NOMO-1 treated with dmso at 0.1 percent for 144 hours (cell line): ENCODE results near the gene FTO.

Experiments
- DNase-seq: peaks from one replicate; lab custom pipeline; 2025; ENCODE audit not compliant: unreplicated experiment; lab: John Stamatoyannopoulos, UW

FTO gene

DNA sequence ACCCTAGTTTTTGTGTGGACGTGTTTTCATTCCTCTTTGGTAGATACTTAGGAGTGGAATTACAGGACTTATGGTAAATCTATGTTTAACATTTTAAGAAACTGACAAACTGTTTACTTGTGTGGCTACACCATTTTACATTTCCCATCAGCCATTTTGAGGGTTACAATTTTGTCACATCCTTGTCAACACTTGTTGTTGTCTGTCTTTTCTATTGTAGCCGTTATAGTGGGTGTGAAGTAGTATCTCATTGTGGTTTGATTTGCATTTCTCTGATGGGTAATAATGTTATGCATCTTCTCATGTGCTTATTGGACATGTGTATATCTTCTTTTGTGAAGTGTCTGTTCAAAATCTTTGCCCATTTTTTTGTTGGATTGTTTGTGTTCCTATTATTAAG, 4.5 kb downstream of the FTO start:
- DNase-seq = no peak

DNA sequence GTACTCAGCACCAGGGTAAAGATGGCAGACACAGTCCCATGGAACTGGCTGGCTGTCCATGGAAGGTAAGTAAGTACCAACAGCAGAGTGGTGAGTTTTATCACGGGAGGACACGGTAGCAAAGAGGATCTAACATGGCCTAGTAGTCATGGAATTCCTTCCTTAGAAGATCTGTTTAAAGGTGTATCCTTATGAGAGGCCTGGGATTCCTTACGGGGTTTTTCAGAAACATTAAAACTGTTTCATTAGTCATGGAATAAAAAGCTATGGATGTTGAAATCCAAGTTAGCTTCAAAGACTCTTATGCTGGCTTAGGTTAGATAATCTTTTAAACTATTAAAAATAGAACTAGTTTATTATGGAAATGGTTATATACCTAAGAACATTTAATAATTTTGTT, 7.4 kb downstream of the FTO start:
- DNase-seq = no peak

DNA sequence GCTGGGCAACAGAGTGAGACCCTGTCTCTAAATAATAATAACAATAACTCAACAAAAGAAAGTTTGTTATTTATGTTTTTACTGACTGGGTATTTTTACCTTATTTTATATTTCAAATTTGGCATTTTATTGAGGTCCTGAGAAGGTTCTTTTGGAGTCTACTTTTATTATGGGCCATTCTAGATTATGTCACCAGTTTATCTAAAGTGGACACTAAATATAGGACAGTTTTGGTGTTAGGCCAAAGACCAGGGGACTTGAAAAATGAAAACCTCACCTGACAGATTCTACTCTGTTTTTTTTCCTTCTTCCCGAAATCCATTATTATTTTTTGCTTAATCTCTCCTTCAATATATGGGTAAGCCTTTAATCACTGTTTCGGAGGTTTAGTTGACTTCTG, 8.1 kb downstream of the FTO start:
- DNase-seq = no peak

DNA sequence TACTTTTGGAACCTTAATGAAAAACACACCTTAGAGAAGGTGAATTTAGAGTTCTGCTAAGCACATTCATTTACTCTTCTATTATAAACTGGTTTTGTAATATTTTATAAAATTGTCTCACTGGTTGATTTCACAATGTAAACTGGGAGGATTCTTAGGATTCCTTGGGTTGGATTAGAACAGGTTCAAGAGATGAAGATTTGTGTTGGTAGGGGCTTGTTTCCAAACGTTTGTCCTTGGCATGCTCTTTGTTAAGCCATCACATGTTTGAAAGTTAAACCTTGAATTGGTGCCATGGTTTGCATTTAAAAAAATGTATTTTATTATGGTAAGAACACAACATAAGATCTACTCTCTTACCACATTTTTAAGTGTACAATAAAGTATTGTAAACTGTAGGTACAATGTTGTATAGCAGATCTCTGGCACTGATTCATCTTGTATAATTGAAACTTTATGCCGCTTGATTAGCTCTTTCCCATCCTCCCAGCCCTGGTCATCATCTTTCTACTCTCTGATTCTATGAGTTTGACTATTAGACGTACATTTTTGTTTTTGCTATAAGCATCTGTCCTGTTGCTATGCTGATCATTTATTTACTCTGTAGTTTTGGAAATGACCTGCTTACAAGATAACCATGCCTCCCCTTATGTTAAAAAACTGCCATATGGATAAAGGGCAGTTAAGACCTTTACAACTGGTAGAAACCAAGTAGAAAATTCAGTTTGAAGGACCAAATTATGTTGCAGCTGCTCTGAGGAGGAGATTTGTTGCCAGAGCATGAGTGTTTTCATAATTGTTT, 9.6 kb downstream of the FTO start:
- DNase-seq = no peak

DNA sequence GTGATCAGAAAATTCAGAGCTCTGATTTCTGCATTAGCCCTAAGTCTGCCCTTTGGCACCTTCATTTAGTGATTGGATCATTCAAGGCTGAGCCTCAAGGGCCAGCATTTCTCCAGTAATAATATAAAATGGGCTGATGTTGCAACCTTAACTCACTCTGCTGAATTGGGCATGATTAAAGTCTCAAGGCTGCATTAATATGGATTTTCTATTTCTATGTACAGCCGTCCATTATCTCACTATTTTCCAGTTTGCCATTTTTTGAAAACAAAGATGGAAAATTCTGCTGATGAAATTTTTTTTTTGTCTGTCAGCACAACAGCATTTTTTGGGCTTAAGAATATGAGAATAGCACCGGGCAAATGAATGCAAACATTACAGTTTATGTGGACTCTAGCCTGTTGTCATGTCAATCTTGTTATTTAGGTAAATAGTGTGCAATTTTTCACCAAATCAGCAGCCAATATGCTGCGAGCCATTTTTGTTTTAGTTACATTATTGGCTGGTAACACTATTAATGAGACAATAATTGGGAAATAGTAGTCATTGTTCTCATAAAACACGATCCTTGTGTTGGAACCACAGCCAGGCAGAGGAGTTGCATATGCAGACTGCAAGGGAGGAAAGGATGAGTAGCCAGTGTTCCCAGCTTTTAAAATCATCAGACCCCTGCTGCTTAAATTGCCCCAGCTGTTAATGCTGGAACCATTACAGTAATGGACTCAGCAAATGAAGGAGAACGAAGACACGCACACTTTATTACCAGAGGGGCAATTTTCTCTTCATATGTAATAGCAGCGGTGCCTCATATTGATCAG, 10.5 kb downstream of the FTO start:
- DNase-seq = no peak

DNA sequence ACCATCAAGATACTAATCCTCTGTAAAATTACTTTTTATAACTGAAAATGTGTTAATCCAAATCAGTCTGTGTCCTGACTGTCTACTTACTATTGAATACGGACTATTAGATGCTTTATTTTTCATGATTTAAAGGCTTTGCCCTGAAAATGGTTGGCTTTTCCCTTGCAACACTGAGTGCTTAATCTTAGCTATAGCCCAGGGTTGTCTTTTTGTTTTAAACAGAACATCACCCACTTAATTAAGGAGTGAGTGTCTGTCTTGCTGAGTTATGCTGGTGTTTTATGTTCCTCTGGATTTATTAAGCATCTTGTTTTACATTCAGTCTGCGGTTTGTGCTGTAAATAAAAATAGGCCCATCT, 11.0 kb downstream of the FTO start:
- no peak for DNase-seq

DNA sequence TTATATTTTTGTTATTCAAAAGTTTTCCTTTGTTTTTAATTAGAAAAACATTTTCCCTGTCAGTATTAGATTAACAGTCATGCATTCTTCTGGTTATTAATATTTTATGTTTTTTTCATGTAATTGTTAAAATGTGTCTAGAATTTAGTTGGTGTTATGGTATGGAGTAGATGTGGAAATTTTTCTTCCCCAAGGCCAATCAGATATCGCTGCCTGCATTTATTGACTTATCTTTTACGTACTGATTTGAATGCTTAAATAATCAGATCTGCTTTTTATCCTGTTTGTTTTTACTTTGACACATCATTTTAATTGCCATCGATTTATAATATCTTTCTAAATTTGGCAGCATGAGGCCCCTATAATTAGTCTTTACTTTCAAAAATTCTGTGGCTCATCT, 13.6 kb downstream of the FTO start:
- no peak for DNase-seq

DNA sequence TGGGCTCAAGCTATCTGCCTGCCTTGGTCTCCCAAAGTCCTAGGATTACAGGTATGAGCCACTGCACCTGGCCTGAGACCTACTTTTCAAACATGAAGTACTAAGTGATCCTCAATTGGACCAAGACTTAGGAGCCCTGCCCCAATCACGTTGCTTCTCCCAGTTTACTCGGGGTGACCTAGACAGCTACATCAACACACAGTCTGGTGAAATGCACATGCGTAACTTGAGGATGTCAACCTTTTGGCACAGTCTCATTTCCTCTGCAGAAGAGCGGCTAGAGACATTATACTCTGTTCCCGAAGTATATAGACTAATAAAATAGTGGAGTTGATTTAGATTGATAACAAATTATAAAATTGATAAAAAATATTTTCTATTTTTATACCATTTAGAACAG, 17.1 kb downstream of the FTO start:
- no peak for DNase-seq

DNA sequence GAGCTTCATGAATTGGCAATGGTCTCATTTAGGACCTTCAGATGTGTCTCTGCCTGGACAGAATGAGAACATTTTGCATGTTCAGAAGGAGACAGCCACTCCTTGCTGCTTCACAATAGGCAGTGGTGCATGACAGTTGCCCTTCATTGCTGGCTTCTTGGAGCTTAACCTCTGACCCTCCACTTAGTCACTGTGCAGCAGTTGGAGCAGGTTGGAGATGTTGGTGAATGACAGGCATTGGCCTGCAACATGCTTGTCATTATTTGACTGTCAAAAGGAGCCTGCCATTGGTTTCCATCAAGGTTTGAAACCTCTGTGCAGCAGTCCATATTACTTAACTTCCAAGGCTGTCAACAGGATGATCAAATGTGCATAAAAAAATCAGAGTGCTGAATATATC, 22.7 kb downstream of the FTO start:
- no peak for DNase-seq

DNA sequence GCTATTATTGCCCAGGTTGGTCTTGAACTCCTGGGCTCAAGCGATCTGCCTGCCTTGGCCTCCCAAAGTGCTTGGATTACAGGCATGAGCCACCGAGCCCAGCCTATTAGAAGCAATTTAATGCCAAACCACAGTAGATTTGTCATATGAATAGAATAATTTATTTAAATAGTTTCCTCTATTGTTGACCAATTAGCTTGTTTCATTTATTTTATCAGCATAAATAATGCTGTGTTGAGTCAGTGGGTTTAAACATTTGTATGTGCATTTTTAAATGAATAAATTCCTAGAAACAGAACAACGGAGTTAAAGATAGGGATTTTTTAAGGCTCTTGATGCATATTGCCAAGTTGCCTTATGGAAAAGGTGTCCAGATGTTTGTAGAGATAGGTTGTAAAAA, 26.7 kb downstream of the FTO start:
- DNase-seq = no peak

DNA sequence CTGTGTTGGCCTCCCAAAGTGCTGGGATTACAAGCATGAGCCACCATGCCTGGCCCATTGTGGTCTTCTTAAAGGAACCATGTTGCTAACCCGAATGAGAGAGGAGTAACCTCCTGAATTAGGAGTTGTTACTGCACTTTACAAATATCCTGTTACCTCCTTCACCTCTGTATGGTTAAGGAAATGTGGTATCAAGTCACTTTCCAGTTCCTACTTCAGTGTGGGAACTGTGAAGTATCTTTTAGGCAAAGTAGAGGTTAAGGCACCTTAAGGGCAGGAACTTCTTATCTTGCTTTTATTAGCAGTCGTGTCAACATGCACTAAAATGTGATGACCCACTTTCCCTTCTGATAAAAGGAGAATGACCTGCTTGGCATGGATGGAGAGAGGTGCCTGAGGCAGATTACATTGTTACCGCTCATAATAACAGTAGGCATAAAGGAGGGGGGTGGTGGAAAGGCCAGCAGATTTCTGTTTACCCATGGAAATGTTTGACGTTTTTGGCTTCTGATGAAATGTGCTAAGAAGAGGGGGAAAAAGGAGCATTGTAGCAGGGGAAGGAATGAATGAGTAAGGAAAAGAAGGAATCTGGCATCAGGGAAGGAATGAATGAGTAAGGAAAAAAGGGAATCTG, 28.5 kb downstream of the FTO start:
- DNase-seq = no peak

DNA sequence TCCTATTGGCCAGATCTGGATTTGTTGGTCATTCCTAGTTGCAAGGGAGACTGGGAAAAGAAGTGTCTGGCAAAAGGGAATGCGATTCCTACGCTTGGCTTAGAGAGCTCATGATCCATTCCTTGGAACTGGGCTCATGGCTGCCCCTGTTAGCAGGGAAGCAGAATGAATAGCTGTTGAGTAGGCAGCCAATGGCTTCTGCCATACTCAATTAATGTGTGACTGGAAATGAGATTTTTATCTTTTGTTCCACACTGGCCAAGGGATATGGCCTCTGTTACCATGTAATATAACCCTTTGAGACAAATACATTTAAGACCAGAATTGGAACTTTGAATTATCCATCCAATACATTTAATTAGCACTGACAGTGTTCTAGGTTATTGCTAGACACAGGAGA, 31.0 kb downstream of the FTO start:
- DNase-seq = no peak

DNA sequence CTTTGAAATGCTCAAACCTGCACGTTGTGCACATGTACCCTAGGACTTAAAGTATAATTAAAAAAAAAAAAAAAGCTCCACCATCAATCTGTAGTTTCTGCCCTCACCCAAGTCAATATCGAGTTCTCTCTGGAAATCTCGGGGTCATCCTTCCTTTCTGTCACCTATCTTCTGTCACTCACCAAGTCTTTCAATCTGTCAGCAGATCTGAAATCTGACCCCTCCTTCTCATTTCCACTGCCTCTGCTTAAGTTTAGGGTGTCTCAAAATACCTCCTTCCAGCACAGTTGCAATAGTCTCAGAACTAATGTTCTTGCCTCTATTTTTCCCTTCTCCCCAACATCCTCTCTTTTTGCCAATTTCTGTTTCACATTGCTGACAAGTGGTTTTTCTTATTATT, 32.3 kb downstream of the FTO start:
- DNase-seq = no peak

DNA sequence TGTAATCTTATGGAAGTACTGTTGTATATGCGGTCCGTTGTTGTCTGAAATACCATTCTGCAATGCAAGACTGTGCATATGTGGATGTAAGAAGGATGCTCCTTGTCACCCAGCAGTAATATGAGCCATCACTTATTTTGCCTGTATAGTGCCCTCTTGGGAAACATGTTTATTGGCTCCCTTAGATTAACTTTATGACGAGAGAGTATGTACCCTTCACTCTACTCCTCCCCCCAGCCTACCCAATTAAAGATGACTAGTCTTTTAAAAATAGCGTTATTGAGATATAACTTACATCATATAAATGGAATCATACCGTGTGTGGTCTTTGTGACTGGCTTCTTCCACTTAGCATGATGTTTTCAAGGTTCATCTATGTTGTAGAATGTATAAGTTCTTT, 33.6 kb downstream of the FTO start:
- no peak for DNase-seq

DNA sequence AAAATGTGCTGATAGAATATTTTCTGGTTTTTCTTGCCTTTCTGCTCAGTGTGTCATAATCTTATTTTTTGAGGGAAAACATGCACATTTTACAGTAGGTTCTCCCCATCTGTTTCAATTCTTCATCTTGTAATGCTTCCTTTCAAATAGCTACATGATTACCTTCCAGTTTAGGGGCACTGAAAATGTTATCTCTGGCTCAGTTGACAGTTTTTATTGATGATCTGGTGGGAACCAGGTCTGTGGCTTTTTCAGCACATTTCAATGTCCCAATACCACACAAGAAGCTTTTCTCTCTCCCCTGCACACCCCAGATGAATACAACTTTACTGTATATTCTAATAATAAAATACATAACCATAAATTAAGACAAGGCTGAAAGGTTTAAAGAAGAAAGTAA, 36.5 kb downstream of the FTO start:
- no peak for DNase-seq

DNA sequence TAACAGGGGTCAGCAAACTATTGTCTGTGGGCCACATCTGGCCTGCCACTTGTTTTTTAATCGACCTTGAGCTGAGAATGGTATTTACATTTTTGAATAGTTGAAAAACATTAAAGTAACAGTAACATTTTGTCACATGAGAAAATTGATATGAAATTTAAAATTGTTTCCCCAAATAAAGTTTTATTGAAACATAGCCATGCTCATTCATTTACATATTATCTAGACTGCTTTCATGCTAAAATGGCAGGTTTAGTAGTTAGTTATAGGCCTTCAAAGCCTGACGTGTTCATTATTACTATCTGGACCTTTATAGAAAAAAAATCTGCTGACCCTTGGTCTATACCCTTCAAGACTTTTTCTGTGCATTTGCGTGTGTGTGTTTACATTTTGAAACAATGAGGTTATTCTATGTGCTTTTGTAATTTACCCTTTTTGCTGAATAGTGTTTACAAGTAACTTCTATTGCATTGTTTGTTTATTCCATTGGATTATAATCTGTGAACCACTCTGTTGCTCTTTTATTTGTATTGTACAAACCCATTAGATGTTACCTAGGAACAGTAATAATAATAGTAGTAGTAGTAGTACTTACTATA, 37.1 kb downstream of the FTO start:
- DNase-seq = no peak

DNA sequence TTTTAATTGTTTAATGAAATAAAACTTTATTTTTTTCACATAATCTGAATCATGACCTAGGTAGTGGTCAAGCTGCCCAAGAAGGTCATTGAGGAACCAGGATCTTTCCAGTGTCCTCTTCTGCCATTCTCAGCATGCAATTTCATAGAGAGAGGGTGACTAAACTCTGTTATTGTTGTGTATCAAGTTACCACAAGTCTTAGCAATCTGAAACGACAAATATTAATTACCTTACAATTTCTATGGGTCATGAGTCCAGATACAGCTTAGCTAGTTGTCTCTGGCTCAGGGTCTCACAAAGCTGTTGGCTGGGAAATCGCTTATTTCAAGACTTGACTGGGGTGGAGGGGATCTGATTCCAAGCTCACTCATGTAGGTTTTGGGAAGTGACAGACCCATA, 37.6 kb downstream of the FTO start:
- DNase-seq = no peak

DNA sequence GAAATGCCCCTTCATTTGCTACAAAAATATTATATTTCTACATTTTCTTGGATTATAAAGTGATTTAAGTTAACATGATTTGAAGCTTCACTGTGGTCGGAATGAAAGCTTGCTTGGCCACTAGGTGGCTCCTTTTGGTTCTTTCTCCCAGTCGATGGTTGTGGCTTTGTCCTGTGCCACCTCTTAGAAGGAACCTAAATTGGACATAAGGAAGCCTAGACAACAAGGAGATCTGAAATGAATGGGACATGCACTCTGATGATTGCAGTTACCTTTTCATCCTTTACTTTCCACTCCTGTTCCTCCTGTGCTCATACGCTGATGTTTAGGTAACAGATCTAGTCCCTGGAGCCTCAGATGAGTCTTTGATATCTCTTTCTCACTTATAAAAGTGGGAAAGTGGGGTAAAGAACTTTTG, 39.2 kb downstream of the FTO start:
- DNase-seq = no peak

DNA sequence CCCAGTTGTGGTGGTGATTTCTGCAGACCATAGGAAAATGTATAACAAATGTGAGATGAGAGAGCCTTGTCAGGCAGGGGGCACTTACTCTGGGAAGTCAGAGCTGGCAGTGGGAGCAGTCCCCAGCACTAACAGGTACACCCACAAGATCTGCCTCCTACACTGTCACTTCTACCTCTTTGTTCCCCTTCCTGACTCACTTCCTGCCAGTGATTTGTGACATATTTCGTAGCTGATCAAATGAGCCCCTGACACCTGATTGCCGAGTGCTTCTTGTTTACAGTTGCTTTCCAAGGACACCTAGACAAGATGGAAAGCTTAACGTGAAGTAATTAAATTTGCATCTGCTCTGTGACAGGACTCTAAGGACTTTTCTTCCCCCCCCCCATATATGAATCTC, 40.5 kb downstream of the FTO start:
- DNase-seq = no peak

DNA sequence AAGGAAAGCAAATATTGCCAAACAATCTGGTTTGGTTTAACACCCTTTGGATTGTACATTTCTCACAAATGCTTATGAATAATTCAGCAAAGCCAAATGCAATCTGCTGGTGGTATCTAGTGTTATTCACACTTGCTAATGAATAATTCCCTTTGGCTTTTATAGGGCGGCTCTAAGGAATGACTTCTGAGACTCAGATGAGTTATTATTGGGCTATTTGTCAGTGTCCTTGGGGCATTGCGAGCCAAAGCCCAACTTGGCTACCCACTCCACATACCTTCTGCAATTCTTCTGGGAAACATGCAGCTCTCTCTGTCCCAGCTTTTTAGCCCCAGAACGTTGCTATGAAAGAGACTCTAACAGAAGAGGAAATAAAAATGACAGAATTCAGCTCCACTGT, 41.1 kb downstream of the FTO start:
- no peak for DNase-seq

DNA sequence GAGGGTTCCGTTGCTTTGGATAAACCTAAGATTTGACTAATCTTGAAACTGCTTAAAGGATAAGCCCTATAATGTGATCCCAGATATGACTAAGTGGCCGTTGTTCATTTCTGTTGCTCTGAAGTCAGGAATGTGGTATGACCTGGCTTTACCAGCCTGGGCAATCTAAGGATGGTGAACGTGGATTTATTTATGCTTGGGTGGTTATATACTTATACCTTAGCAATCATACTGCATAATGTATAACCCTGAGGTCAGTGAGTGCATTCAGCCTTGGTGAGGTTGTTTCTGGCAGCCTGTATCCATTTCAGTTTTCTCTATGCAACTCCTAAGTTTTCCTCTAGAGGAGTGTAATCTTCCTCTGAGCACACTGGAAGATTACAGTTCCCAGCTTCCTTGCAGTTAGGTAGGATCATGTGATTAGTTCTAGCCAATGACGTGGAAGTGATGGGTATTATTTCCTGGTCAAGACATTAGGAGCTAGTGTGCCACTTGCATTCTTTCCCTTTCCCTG, 41.9 kb downstream of the FTO start:
- no peak for DNase-seq

DNA sequence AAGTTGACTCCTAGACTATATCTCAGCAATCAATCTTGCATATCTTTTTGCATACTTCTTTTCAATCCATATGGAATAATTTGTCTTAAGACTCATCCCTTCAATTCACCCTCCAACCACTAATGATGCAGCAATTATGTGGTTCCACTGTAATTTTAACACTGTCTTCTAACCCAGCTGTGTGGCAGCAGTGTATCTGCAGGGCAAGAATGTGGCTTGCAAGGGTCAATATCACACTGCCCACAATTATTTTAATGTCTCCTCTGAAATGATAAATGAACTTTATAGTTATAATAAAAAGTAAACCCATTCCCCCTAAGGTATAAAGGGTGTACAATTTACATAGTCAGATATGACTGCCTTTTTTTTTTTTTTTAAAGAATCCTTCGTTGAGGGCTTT, 48.6 kb downstream of the FTO start:
- no peak for DNase-seq
